ENCODE data around the gene GIT2. TPM values are rescaled to one million over a fixed set of nuclear protein-coding genes. Genes with fewer than 3 reads are reported as not detected.

The GIT2 gene
- total and polyA plus RNA-seq, 2 experiments from 2014 or later, result 15.8 to 20.9 TPM

- Histone ChIP-seq H3K4me2 (no peak overlapping the region), H3K4me3 (no peak overlapping the region), H4K20me1 (replicated peaks; ENCODE audit: insufficient read depth) (no peaks in the 10 kb centered on the region), H3F3A (replicated peaks; ENCODE audit: low read depth) (no peaks in the 10 kb centered on the region), H3K27me3 (ENCODE audit: insufficient read depth) (no peaks in the 10 kb centered on the region), H3K9me2 (ENCODE audit: insufficient read depth) (no peaks in the 10 kb centered on the region), H3K27ac (ENCODE audit: low read depth) (peak overlapping the region; percentile 70), H3K36me3 (ENCODE audit: insufficient read depth) (no peaks in the 10 kb centered on the region), H3K79me2 (replicated peaks; ENCODE audit: insufficient read depth) (no peaks in the 10 kb centered on the region), H3K4me1 (ENCODE audit: insufficient read depth) (peaks cover 14% of the 10 kb centered on the region), H2AFZ (no peak overlapping the region)
- Mint-ChIP-seq H3K27ac (peak overlapping the region; percentile 53), H3K27me3 (ENCODE audit: insufficient read depth, low read depth, poor library complexity) (peaks cover 7% of the 10 kb centered on the region), H3K4me3 (no peak overlapping the region), H3K9me3 (no peaks in the 10 kb centered on the region), H3K36me3 (ENCODE audit: low read depth) (peaks cover 3% of the 10 kb centered on the region; the same call in 1 of the 3 replicates), H3K4me1 (peaks cover 22% of the 10 kb centered on the region; the same call in 2 of the 3 replicates)
- no peak for TF ChIP-seq REST (IDR thresholded peaks at IDR 0.05; ENCODE audit: unreplicated experiment)
- TF ChIP-seq ZNF331 (CRISPR knock-in tag; IDR thresholded peaks at IDR 0.05; ENCODE audit: low read depth), result no peak
- no peak for TF ChIP-seq STAT1 (IDR thresholded peaks at IDR 0.05; ENCODE audit: unreplicated experiment)
- peak; percentile 40; the same call in 1 of the 2 replicates for TF ChIP-seq ZNF462 (CRISPR knock-in tag; IDR thresholded peaks at IDR 0.05)
- ATAC-seq (peak; percentile 69), DNase-seq (ENCODE audit: low spot score) (peak; percentile 21)
These were observed 27.2 kb upstream of the GIT2 start for GRCh38 chr12:110023059-110023980.

All from GM23338 (cell line).